Osteocyte (in vitro differentiated cells): Measurements from ENCODE around the gene SPINT1. TPM values are rescaled to one million over a fixed set of nuclear protein-coding genes. Genes with fewer than 3 reads are reported as not detected.

ENCODE experiments used
- DNase-seq: peaks from one replicate; pipeline ENCODE4 v3.0.0; 2021; ENCODE audit warnings: mixed read lengths; ENCODE audit not compliant: unreplicated experiment; ENCODE audit errors: extremely low spot score
- H3K27ac Mint-ChIP-seq: one replicate; pipeline ENCODE4 v1.8.0; 2021; ENCODE audit warnings: mild to moderate bottlenecking, mixed read lengths; ENCODE audit not compliant: unreplicated experiment
- H3K27me3 Mint-ChIP-seq: one replicate; pipeline ENCODE4 v1.8.0; 2021; ENCODE audit warnings: mixed read lengths; ENCODE audit not compliant: unreplicated experiment
- H3K36me3 Mint-ChIP-seq: one replicate; pipeline ENCODE4 v1.8.0; 2021; ENCODE audit warnings: mixed read lengths; ENCODE audit not compliant: unreplicated experiment
- H3K4me1 Mint-ChIP-seq: one replicate; pipeline ENCODE4 v1.8.0; 2021; ENCODE audit warnings: mixed read lengths; ENCODE audit not compliant: unreplicated experiment
- H3K4me3 Mint-ChIP-seq: one replicate; pipeline ENCODE4 v1.8.0; 2021; ENCODE audit warnings: mild to moderate bottlenecking, moderate library complexity, mixed read lengths; ENCODE audit not compliant: unreplicated experiment
- H3K9me3 Mint-ChIP-seq: one replicate; pipeline ENCODE4 v1.8.0; 2021; ENCODE audit warnings: mixed read lengths; ENCODE audit not compliant: unreplicated experiment
- total RNA-seq: library from RNA; stranded (reverse); gene quantifications from 2 replicates; pipeline ENCODE4 v1.2.1, GENCODE V29; 2021
- TF ChIP-seq, protein P1 (sequence below): fragments of 200-600 bp; sonication (generic); IDR thresholded peaks from 2 replicates; pipeline ENCODE4 v1.5.0; 2021; ENCODE audit warnings: antibody characterized with exemption, mild to moderate bottlenecking, moderate library complexity

SPINT1 gene
- total RNA-seq, 1 donor from 2014 or later = 5.5 TPM

DNA sequence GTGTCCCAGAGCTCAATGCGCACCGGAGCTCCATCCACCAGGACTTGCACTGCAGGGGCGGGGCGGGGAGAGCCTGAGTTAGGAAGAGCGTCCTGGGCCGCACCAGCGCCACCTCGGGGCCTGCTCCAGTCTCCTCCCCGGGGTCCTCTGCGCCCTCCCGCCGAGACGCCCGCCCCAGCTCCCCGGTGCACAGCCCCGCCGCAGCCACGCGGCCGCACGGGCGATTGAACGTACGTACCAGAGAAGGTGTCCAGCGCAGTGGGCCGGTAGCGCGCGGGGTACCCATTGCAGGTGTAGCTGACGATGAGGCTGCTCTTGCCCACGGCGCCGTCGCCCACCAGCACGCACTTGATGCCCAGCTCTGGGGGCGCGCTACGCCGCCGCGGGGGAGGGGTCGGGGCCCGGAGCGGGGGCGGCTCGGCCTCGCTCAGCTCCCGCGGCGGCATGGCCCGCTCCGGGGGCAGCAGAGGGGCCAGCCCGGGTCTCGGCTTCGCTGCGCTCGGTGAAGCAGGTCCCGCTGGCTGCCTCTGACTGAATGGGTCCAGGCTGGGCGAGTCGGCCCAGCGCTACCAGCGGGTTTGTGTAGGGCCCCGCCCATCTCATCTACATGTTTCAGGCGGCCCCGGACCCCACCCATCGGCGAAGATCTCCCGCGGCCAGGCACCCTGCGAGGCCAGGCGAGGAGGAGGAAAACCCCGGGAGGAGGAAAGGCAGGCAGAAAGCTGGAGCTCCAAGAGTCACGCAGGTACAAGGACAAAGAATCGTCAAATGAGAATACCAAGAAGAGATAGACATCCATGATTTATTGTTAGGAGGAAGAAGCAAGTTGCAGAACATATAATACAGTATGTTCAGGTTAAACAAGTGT, 30.1 kb downstream of the SPINT1 start, which contains the start of gene RHOV:
RHOV (minus strand) TSS at position 541 of the 868 bp plus-strand sequence; CDS start at position 446, 95 bp downstream.
- H3K9me3 Mint-ChIP-seq = no peaks in the 10 kb centered on the region
- TF ChIP-seq, protein P1, sequence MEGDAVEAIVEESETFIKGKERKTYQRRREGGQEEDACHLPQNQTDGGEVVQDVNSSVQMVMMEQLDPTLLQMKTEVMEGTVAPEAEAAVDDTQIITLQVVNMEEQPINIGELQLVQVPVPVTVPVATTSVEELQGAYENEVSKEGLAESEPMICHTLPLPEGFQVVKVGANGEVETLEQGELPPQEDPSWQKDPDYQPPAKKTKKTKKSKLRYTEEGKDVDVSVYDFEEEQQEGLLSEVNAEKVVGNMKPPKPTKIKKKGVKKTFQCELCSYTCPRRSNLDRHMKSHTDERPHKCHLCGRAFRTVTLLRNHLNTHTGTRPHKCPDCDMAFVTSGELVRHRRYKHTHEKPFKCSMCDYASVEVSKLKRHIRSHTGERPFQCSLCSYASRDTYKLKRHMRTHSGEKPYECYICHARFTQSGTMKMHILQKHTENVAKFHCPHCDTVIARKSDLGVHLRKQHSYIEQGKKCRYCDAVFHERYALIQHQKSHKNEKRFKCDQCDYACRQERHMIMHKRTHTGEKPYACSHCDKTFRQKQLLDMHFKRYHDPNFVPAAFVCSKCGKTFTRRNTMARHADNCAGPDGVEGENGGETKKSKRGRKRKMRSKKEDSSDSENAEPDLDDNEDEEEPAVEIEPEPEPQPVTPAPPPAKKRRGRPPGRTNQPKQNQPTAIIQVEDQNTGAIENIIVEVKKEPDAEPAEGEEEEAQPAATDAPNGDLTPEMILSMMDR = peak; percentile 41
- H3K4me3 Mint-ChIP-seq = peak within 1 kb of the TSS; percentile 75
- peaks cover 6% of the 10 kb centered on the region for H3K27me3 Mint-ChIP-seq
- DNase-seq = no peak
- H3K27ac Mint-ChIP-seq = no peak within 1 kb of the TSS
- H3K4me1 Mint-ChIP-seq = peaks cover 11% of the 10 kb centered on the region
- no peaks in the 10 kb centered on the region for H3K36me3 Mint-ChIP-seq

- Mint-ChIP-seq H3K36me3 (no peaks in the 10 kb centered on the region), H3K9me3 (no peaks in the 10 kb centered on the region), H3K27ac (no peak overlapping the region), H3K27me3 (peaks cover 3% of the 10 kb centered on the region), H3K4me1 (peaks cover 11% of the 10 kb centered on the region), H3K4me3 (no peak overlapping the region)
- DNase-seq = no peak
- TF ChIP-seq, protein P1 = no peak
Measured at GRCh38 chr15:40875991-40876730, 32.3 kb downstream of the SPINT1 start.

DNA sequence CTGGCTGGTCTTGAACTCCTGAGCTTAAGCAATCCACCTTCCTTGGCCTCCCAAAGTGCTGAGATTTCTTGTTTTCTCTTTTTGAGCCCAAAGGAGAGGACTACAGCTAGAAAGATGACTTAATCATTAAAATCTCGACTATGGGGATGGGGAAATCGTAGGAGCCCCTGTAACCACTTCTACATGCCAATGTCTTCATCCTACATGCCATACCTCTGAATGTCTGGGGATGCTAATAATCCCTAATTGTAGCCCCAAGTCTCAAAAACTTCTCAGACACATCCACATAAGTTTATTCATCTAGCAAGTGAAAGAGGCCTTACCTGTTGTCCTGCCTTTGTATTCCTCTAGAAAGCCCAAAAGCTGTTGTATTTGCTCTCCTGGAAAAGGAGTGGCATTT, 33.8 kb downstream of the SPINT1 start:
- Mint-ChIP-seq H3K4me3 (no peak overlapping the region), H3K9me3 (no peaks in the 10 kb centered on the region), H3K27ac (no peak overlapping the region), H3K36me3 (no peaks in the 10 kb centered on the region), H3K27me3 (no peaks in the 10 kb centered on the region), H3K4me1 (peaks cover 11% of the 10 kb centered on the region)
- TF ChIP-seq, protein P1 = no peak
- DNase-seq = no peak

DNA sequence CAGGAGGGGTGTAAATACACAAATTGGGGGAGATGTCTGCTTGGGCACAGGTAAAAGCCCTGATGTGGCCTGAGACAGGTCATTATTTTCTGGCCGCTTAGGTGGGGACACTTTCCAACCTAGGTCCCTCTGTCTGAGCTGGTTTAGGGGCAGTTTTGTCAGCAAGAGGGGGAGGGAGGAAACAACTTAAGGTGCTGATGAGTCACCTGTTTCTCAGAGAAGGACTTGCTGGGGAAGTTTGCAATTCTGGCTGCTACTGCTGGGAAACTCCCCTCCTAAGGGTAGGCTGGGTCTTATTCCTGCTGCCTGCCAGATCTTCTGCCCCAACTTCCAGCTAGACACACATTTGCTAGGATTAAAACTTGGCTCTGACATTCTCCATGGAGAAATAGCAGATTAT, 34.9 kb downstream of the SPINT1 start:
- TF ChIP-seq, protein P1 = no peak
- DNase-seq = no peak
- Mint-ChIP-seq H3K4me1 (peaks cover 5% of the 10 kb centered on the region), H3K27me3 (no peaks in the 10 kb centered on the region), H3K9me3 (no peaks in the 10 kb centered on the region), H3K27ac (no peak overlapping the region), H3K36me3 (no peaks in the 10 kb centered on the region), H3K4me3 (no peak overlapping the region)

GRCh38 chr15:40879609-40880008, 35.8 kb downstream of the SPINT1 start:
- no peak for DNase-seq
- Mint-ChIP-seq H3K9me3 (no peaks in the 10 kb centered on the region), H3K4me1 (peaks cover under 1% of the 10 kb centered on the region), H3K36me3 (no peaks in the 10 kb centered on the region), H3K27me3 (no peaks in the 10 kb centered on the region), H3K27ac (no peak overlapping the region), H3K4me3 (no peak overlapping the region)
- TF ChIP-seq, protein P1 = no peak
